Chondrocyte (in vitro differentiated cells): ENCODE results near the gene SAPCD2. TPM values are rescaled to one million over a fixed set of nuclear protein-coding genes. Genes with fewer than 3 reads are reported as not detected.

Experiments used
- DNase-seq: peaks from one replicate; pipeline ENCODE4 v3.0.0; 2021; ENCODE audit warnings: mixed read lengths, low spot score
- H3K27ac Mint-ChIP-seq: one replicate; pipeline ENCODE4 v1.8.0; 2021; ENCODE audit warnings: mild to moderate bottlenecking, moderate library complexity, mixed read lengths; ENCODE audit not compliant: unreplicated experiment
- H3K27me3 Mint-ChIP-seq: 2 replicates; pipeline ENCODE4 v1.8.0; 2021; ENCODE audit warnings: low read depth, mixed read lengths
- H3K36me3 Mint-ChIP-seq: 2 replicates; pipeline ENCODE4 v1.8.0; 2021; ENCODE audit warnings: low read depth, mixed read lengths
- H3K4me1 Mint-ChIP-seq: 2 replicates; pipeline ENCODE4 v1.8.0; 2021; ENCODE audit warnings: low read depth, mild to moderate bottlenecking, mixed read lengths
- H3K4me3 Mint-ChIP-seq: one replicate; pipeline ENCODE4 v1.8.0; 2021; ENCODE audit warnings: mild to moderate bottlenecking, moderate library complexity, mixed read lengths; ENCODE audit not compliant: unreplicated experiment
- H3K9me3 Mint-ChIP-seq: 2 replicates; pipeline ENCODE4 v1.8.0; 2021; ENCODE audit warnings: low read depth, mixed read lengths
- CTCF ChIP-seq: fragments of 200-600 bp; sonication (generic); IDR thresholded peaks from 2 replicates; pipeline ENCODE4 v1.5.0; 2021; ENCODE audit warnings: antibody characterized with exemption, mild to moderate bottlenecking, moderate library complexity
- total RNA-seq: library from RNA; stranded (reverse); gene quantifications from 3 replicates; pipeline ENCODE4 v1.2.1, GENCODE V29; 2021

SAPCD2 gene
- total RNA-seq, 1 donor from 2014 or later = 2.5 TPM

- Mint-ChIP-seq H3K4me3 (peak overlapping the region; percentile 68), H3K27me3 (no peaks in the 10 kb centered on the region), H3K9me3 (no peaks in the 10 kb centered on the region), H3K4me1 (peaks cover 7% of the 10 kb centered on the region), H3K27ac (no peak overlapping the region), H3K36me3 (no peaks in the 10 kb centered on the region)
- TF ChIP-seq CTCF = peak; percentile 86
- DNase-seq = no peak
These were observed 41.1 kb downstream of the SAPCD2 start for GRCh38 chr9:137029058-137029936.

- Mint-ChIP-seq H3K27ac (no peak overlapping the region), H3K27me3 (no peaks in the 10 kb centered on the region), H3K9me3 (no peaks in the 10 kb centered on the region), H3K4me1 (peaks cover 7% of the 10 kb centered on the region), H3K4me3 (peak overlapping the region; percentile 68), H3K36me3 (no peaks in the 10 kb centered on the region)
- TF ChIP-seq CTCF = no peak
- DNase-seq = no peak
These were observed 41.9 kb downstream of the SAPCD2 start for GRCh38 chr9:137028263-137029057.

GRCh38 chr9:137027369-137028262, 42.7 kb downstream of the SAPCD2 start, which contains the start of gene ABCA2:
TSS of gene ABCA2 (minus strand) at chr9:137028237. CDS start at chr9:137028140, 97 bp downstream.
- Mint-ChIP-seq H3K27ac (peak within 1 kb of the TSS; percentile 17), H3K36me3 (no peaks in the 10 kb centered on the region), H3K9me3 (no peaks in the 10 kb centered on the region), H3K4me1 (peaks cover 7% of the 10 kb centered on the region), H3K4me3 (peak within 1 kb of the TSS; percentile 74), H3K27me3 (no peaks in the 10 kb centered on the region)
- TF ChIP-seq CTCF = no peak
- DNase-seq = no peak

- H3K9me3 Mint-ChIP-seq = no peaks in the 10 kb centered on the region
- no peaks in the 10 kb centered on the region for H3K27me3 Mint-ChIP-seq
- H3K4me1 Mint-ChIP-seq = peaks cover 7% of the 10 kb centered on the region
- H3K27ac Mint-ChIP-seq = no peak overlapping the region
- no peaks in the 10 kb centered on the region for H3K36me3 Mint-ChIP-seq
- DNase-seq = no peak
- no peak for TF ChIP-seq CTCF
- peak overlapping the region; percentile 74 for H3K4me3 Mint-ChIP-seq
These were observed 43.5 kb downstream of the SAPCD2 start for GRCh38 chr9:137026828-137027227.
